Duodenal mucosa (tissue), 2 donors: ENCODE measurements around the gene DNAH12.
"Not testable (repeated sequence)": the region's sequence is repeated elsewhere in the genome, so short reads cannot be mapped to it uniquely, and the experiment has no call there.

Experiments used
- H3K27ac ChIP-seq: one replicate; pipeline ENCODE4 v1.7.0; 2013; ENCODE audit warnings: low read depth, low read length
- H3K27me3 ChIP-seq, 2 donors: one replicate each; pipeline ENCODE4 v1.7.0; 2013; ENCODE audit warnings: low read length in 2 of 2, control low read depth in 1 of 2; ENCODE audit not compliant: insufficient read depth in 2 of 2, control insufficient read depth in 1 of 2
- H3K36me3 ChIP-seq, 2 donors: one replicate each; pipeline ENCODE4 v1.7.0; 2013; ENCODE audit warnings: low read length in 2 of 2, control low read depth in 1 of 2; ENCODE audit not compliant: insufficient read depth in 2 of 2, control insufficient read depth in 1 of 2
- H3K4me1 ChIP-seq, 2 donors: one replicate each; pipeline ENCODE4 v1.7.0; 2013; ENCODE audit warnings: low read length in 2 of 2, control low read depth in 1 of 2; ENCODE audit not compliant: insufficient read depth in 2 of 2, control insufficient read depth in 1 of 2
- H3K4me3 ChIP-seq, 2 donors: one replicate each; pipeline ENCODE4 v1.7.0; 2013; ENCODE audit warnings: low read length in 2 of 2, low read depth in 1 of 2
- H3K9ac ChIP-seq, 2 donors: one replicate each; pipeline ENCODE4 v1.7.0; 2013; ENCODE audit warnings: low read length in 2 of 2, low read depth in 1 of 2
- H3K9me3 ChIP-seq, 2 donors: one replicate each; pipeline ENCODE4 v1.7.0; 2013; ENCODE audit warnings: low read length in 2 of 2, control low read depth in 1 of 2; ENCODE audit not compliant: control insufficient read depth in 1 of 2

Gene DNAH12

GRCh38 chr3:57339071-57339642, 205.0 kb downstream of the DNAH12 start:
- not testable (repeated sequence) for H3K36me3 ChIP-seq, H3K27me3 ChIP-seq, H3K4me3 ChIP-seq, H3K9ac ChIP-seq, H3K4me1 ChIP-seq, H3K27ac ChIP-seq, H3K9me3 ChIP-seq

GRCh38 chr3:57338272-57339070, 205.7 kb downstream of the DNAH12 start:
- not testable (repeated sequence) for H3K4me3 ChIP-seq

GRCh38 chr3:57335283-57335938, 208.7 kb downstream of the DNAH12 start:
- no peaks in the 10 kb centered on the region for H3K4me1 ChIP-seq
- H3K36me3 ChIP-seq: no peaks in the 10 kb centered on the region
- no peaks in the 10 kb centered on the region for H3K27me3 ChIP-seq
- H3K9ac ChIP-seq: no peak overlapping the region
- H3K27ac ChIP-seq: no peak overlapping the region
- no peak overlapping the region for H3K4me3 ChIP-seq
- H3K9me3 ChIP-seq: no peaks in the 10 kb centered on the region

More at GRCh38 chr3:57338272-57339070, 205.7 kb downstream of the DNAH12 start:
- not testable (repeated sequence) for H3K9me3 ChIP-seq, H3K27me3 ChIP-seq, H3K27ac ChIP-seq, H3K9ac ChIP-seq, H3K36me3 ChIP-seq, H3K4me1 ChIP-seq

GRCh38 chr3:57331078-57331610, 213.0 kb downstream of the DNAH12 start:
- Histone ChIP-seq H3K9ac (no peak overlapping the region), H3K27ac (no peak overlapping the region), H3K4me3 (no peak overlapping the region), H3K36me3 (no peaks in the 10 kb centered on the region), H3K9me3 (no peaks in the 10 kb centered on the region), H3K27me3 (no peaks in the 10 kb centered on the region), H3K4me1 (no peaks in the 10 kb centered on the region)

- not testable (repeated sequence) for H3K9ac ChIP-seq, H3K9me3 ChIP-seq, H3K27ac ChIP-seq, H3K4me3 ChIP-seq, H3K27me3 ChIP-seq, H3K36me3 ChIP-seq, H3K4me1 ChIP-seq
These were observed 217.6 kb downstream of the DNAH12 start for GRCh38 chr3:57326498-57326897.

GRCh38 chr3:57314204-57314603, 229.9 kb downstream of the DNAH12 start:
- Histone ChIP-seq H3K27ac (no peak overlapping the region), H3K27me3 (no peaks in the 10 kb centered on the region), H3K36me3 (no peaks in the 10 kb centered on the region), H3K4me3 (no peak overlapping the region), H3K4me1 (no peaks in the 10 kb centered on the region), H3K9ac (no peak overlapping the region), H3K9me3 (peaks cover 0 to 6% of the 10 kb centered on the region in 2 donors)

GRCh38 chr3:57309769-57310360, 234.3 kb downstream of the DNAH12 start:
- H3K4me1 ChIP-seq: no peaks in the 10 kb centered on the region
- no peaks in the 10 kb centered on the region for H3K27me3 ChIP-seq
- H3K27ac ChIP-seq: no peak overlapping the region
- H3K9ac ChIP-seq: no peak overlapping the region
- H3K4me3 ChIP-seq: no peak overlapping the region
- H3K36me3 ChIP-seq: no peaks in the 10 kb centered on the region
- no peaks in the 10 kb centered on the region for H3K9me3 ChIP-seq

GRCh38 chr3:57303520-57303919, 240.6 kb downstream of the DNAH12 start:
- H3K27ac ChIP-seq: not testable (repeated sequence)

GRCh38 chr3:57298041-57298440, 246.1 kb downstream of the DNAH12 start:
- no peaks in the 10 kb centered on the region for H3K4me1 ChIP-seq
- H3K27me3 ChIP-seq: no peaks in the 10 kb centered on the region
- no peak overlapping the region for H3K4me3 ChIP-seq
- no peak overlapping the region for H3K27ac ChIP-seq
- H3K36me3 ChIP-seq: no peaks in the 10 kb centered on the region
- no peak overlapping the region for H3K9ac ChIP-seq
- no peaks in the 10 kb centered on the region for H3K9me3 ChIP-seq

More at GRCh38 chr3:57303520-57303919, 240.6 kb downstream of the DNAH12 start:
- not testable (repeated sequence) for H3K36me3 ChIP-seq, H3K9ac ChIP-seq, H3K4me1 ChIP-seq, H3K4me3 ChIP-seq, H3K9me3 ChIP-seq, H3K27me3 ChIP-seq
